ENCODE results near the gene SMYD3.

DNA sequence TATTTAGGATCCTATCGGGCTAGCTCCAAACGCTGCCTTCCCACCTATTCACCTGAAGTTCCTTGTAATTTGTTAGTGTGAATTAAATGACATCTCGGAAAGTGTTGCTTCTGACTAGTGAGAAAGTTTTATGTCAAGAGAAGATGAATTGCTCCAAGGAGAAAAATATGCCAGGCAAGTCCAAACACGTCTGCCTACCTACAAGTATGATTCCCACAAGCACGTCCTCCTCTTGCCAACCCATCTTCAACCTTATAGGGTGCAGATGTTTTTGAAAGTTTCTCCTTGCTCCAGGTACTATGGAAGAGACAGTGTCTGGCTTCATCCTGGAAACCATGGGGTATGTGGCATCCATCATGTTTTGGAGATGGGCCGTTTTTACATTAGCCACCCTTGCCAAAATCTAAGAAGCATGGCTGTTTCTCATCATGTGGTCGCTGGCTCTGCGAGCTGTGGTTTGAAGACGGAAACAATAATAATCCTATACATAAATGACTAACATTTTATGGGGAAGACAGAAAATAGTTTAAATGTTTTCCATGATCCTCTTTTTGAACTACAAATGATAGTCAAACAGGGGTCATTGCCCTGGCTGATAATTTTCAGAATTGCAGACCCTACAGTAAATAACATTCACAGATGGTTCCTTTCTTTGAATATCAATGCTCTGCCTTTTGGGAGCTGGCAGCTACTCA lies 505.8 kb downstream of the SMYD3 start:
- no peak for TF ChIP-seq POLR2A (IDR thresholded peaks at IDR 0.05)
- TF ChIP-seq, protein P1, sequence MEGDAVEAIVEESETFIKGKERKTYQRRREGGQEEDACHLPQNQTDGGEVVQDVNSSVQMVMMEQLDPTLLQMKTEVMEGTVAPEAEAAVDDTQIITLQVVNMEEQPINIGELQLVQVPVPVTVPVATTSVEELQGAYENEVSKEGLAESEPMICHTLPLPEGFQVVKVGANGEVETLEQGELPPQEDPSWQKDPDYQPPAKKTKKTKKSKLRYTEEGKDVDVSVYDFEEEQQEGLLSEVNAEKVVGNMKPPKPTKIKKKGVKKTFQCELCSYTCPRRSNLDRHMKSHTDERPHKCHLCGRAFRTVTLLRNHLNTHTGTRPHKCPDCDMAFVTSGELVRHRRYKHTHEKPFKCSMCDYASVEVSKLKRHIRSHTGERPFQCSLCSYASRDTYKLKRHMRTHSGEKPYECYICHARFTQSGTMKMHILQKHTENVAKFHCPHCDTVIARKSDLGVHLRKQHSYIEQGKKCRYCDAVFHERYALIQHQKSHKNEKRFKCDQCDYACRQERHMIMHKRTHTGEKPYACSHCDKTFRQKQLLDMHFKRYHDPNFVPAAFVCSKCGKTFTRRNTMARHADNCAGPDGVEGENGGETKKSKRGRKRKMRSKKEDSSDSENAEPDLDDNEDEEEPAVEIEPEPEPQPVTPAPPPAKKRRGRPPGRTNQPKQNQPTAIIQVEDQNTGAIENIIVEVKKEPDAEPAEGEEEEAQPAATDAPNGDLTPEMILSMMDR (IDR thresholded peaks at IDR 0.05), result no peak
